ENCODE measurements around the gene HBM.
"Not testable (repeated sequence)": the region's sequence is repeated elsewhere in the genome, so short reads cannot be mapped to it uniquely, and the experiment has no call there.

HBM gene

DNA sequence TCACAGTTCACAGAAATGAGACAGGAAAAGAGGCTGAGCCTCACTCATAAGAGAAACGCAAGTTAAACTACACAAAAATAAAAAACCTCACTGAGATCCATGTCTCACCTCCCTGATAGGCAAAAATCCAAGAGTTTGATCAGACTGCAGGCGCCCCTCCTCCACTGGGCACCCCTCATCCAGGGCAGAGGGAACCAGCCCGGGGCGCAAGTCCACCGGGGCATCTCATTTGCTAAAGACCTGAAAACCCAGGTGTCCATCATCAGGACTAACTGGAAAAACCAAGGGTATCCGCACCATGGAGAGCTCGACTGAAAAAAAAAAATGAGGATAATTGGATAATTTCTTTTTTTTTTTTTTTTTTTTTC is 10.8 kb upstream of the HBM start:
- H3K4me2 ChIP-seq (ENCODE audit: low read length): no peak overlapping the region
- no peaks in the 10 kb centered on the region for H4K20me1 ChIP-seq (ENCODE audit: control insufficient read depth, insufficient read depth, low read depth, low read length)
- no peaks in the 10 kb centered on the region for H3K9me3 ChIP-seq (ENCODE audit: control insufficient read depth, insufficient read depth, low read length)
- TF ChIP-seq EZH2phosphoT487 (IDR thresholded peaks at IDR 0.05; ENCODE audit: borderline replicate concordance, low read length): no peak
- TF ChIP-seq, protein P1, sequence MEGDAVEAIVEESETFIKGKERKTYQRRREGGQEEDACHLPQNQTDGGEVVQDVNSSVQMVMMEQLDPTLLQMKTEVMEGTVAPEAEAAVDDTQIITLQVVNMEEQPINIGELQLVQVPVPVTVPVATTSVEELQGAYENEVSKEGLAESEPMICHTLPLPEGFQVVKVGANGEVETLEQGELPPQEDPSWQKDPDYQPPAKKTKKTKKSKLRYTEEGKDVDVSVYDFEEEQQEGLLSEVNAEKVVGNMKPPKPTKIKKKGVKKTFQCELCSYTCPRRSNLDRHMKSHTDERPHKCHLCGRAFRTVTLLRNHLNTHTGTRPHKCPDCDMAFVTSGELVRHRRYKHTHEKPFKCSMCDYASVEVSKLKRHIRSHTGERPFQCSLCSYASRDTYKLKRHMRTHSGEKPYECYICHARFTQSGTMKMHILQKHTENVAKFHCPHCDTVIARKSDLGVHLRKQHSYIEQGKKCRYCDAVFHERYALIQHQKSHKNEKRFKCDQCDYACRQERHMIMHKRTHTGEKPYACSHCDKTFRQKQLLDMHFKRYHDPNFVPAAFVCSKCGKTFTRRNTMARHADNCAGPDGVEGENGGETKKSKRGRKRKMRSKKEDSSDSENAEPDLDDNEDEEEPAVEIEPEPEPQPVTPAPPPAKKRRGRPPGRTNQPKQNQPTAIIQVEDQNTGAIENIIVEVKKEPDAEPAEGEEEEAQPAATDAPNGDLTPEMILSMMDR (IDR thresholded peaks at IDR 0.05; ENCODE audit: low read depth, low read length, poor library complexity, severe bottlenecking): no peak
- H3K4me3 ChIP-seq (ENCODE audit: low read length): no peak overlapping the region
- H3K9me2 ChIP-seq (replicated peaks; ENCODE audit: control insufficient read depth, low read length): no peaks in the 10 kb centered on the region
- H3K27me3 ChIP-seq (ENCODE audit: control insufficient read depth, low read length): peaks cover 9% of the 10 kb centered on the region; the same call in 1 of the 2 replicates
- H3K79me2 ChIP-seq (ENCODE audit: control insufficient read depth, low read length): no peaks in the 10 kb centered on the region
- H3K4me1 ChIP-seq (ENCODE audit: control insufficient read depth, low read length): peaks cover 7% of the 10 kb centered on the region
- no peak overlapping the region for H3K27ac ChIP-seq (ENCODE audit: low read depth, low read length)
- no peaks in the 10 kb centered on the region for H3F3A ChIP-seq (ENCODE audit: control insufficient read depth, insufficient read depth)
- no peaks in the 10 kb centered on the region for H3K36me3 ChIP-seq (ENCODE audit: control insufficient read depth, low read length)

DNA sequence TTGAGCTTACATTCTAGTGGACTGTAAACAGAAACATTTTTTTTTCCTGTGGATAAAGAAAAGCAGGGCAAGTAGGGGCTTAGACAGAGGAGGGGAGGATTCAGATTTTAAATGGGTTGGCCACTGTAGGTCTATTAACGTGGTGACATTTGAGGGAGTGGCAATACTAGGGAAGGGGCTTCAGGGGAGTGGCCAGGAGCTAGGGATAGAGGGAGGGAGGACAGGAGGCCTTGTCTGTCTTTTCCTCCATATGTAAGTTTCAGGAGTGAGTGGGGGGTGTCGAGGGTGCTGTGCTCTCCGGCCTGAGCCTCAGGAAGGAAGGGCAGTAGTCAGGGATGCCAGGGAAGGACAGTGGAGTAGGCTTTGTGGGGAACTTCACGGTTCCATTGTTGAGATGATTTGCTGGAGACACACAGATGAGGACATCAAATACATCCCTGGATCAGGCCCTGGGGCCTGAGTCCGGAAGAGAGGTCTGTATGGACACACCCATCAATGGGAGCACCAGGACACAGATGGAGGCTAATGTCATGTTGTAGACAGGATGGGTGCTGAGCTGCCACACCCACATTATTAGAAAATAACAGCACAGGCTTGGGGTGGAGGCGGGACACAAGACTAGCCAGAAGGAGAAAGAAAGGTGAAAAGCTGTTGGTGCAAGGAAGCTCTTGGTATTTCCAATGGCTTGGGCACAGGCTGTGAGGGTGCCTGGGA is 6.5 kb upstream of the HBM start:
- Histone ChIP-seq H3K9me3 (ENCODE audit: control insufficient read depth, insufficient read depth, low read length) (no peaks in the 10 kb centered on the region), H3F3A (ENCODE audit: control insufficient read depth, insufficient read depth) (peaks cover 9% of the 10 kb centered on the region; the same call in 1 of the 2 replicates), H3K27ac (ENCODE audit: low read depth, low read length) (no peak overlapping the region), H3K27me3 (ENCODE audit: control insufficient read depth, low read length) (peaks cover 10% of the 10 kb centered on the region), H3K36me3 (ENCODE audit: control insufficient read depth, low read length) (no peaks in the 10 kb centered on the region), H3K79me2 (ENCODE audit: control insufficient read depth, low read length) (no peaks in the 10 kb centered on the region), H4K20me1 (ENCODE audit: control insufficient read depth, insufficient read depth, low read depth, low read length) (no peaks in the 10 kb centered on the region; the same call in 1 of the 2 replicates), H3K9me2 (replicated peaks; ENCODE audit: control insufficient read depth, low read length) (no peaks in the 10 kb centered on the region), H3K4me2 (ENCODE audit: low read length) (no peak overlapping the region), H3K4me1 (ENCODE audit: control insufficient read depth, low read length) (peaks cover 24% of the 10 kb centered on the region), H3K4me3 (ENCODE audit: low read length) (no peak overlapping the region)
- TF ChIP-seq, protein P1 (IDR thresholded peaks at IDR 0.05; ENCODE audit: low read depth, low read length, poor library complexity, severe bottlenecking): no peak
- no peak for TF ChIP-seq EZH2phosphoT487 (IDR thresholded peaks at IDR 0.05; ENCODE audit: borderline replicate concordance, low read length)

DNA sequence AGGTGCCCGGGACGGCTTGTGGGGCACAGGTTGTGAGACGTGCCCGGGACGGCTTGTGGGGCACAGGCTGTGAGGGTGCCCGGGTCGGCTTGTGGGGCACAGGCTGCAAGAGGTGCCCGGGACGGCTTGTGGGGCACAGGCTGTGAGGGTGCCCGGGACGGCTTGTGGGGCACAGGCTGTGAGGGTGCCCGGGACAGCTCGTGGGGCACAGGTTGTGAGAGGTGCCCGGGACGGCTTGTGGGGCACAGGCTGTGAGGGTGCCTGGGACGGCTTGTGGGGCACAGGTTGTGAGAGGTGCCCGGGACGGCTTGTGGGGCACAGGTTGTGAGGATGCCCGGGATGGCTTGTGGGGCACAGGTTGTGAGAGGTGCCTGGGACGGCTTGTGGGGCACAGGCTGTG is 5.5 kb upstream of the HBM start:
- H3F3A ChIP-seq (ENCODE audit: control insufficient read depth, insufficient read depth); H3K27ac ChIP-seq (ENCODE audit: low read depth, low read length); H4K20me1 ChIP-seq (ENCODE audit: control insufficient read depth, insufficient read depth, low read depth, low read length); H3K79me2 ChIP-seq (ENCODE audit: control insufficient read depth, low read length); H3K4me2 ChIP-seq (ENCODE audit: low read length); H3K9me3 ChIP-seq (ENCODE audit: control insufficient read depth, insufficient read depth, low read length); H3K4me3 ChIP-seq (ENCODE audit: low read length); H3K9me2 ChIP-seq (replicated peaks; ENCODE audit: control insufficient read depth, low read length); H3K36me3 ChIP-seq (ENCODE audit: control insufficient read depth, low read length): not testable (repeated sequence)
- Histone ChIP-seq H3K4me1 (ENCODE audit: control insufficient read depth, low read length) (peaks cover 27% of the 10 kb centered on the region), H3K27me3 (ENCODE audit: control insufficient read depth, low read length) (peaks cover 12% of the 10 kb centered on the region)

DNA sequence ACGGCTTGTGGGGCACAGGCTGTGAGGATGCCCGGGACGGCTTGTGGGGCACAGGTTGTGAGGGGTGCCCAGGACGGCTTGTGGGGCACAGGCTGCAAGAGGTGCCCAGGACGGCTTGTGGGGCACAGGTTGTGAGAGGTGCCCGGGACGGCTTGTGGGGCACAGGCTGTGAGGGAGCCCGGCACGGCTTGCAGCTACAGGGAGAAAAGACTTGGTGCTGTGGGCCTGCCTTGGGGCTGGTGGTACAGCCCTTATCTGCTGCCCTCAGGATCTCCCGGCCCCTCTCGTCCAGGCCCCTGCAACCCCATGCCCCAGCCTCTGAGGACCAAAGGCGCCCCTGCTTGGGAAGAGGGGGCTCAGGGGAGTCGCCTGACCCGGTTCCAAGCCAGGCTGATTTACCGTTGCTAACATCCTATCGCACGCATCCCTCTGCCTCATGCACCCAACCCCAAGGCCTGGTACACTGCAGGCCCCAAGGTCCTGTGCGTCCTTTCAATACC is 5.0 kb upstream of the HBM start:
- Histone ChIP-seq H3F3A (ENCODE audit: control insufficient read depth, insufficient read depth) (peaks cover 9% of the 10 kb centered on the region; the same call in 1 of the 2 replicates), H3K9me2 (replicated peaks; ENCODE audit: control insufficient read depth, low read length) (no peaks in the 10 kb centered on the region), H3K4me3 (ENCODE audit: low read length) (no peak overlapping the region), H3K27me3 (ENCODE audit: control insufficient read depth, low read length) (peaks cover 17% of the 10 kb centered on the region), H3K4me1 (ENCODE audit: control insufficient read depth, low read length) (peaks cover 27% of the 10 kb centered on the region), H3K4me2 (ENCODE audit: low read length) (no peak overlapping the region), H3K79me2 (ENCODE audit: control insufficient read depth, low read length) (no peaks in the 10 kb centered on the region), H3K9me3 (ENCODE audit: control insufficient read depth, insufficient read depth, low read length) (no peaks in the 10 kb centered on the region), H3K27ac (ENCODE audit: low read depth, low read length) (no peak overlapping the region), H3K36me3 (ENCODE audit: control insufficient read depth, low read length) (no peaks in the 10 kb centered on the region), H4K20me1 (ENCODE audit: control insufficient read depth, insufficient read depth, low read depth, low read length) (no peaks in the 10 kb centered on the region; the same call in 1 of the 2 replicates)
- TF ChIP-seq, protein P1 (IDR thresholded peaks at IDR 0.05; ENCODE audit: low read depth, low read length, poor library complexity, severe bottlenecking): no peak
- TF ChIP-seq EZH2phosphoT487 (IDR thresholded peaks at IDR 0.05; ENCODE audit: borderline replicate concordance, low read length): no peak
